GOT3 (cell line): ENCODE measurements around the gene FARS2.

Experiments
- DNase-seq: peaks from one replicate; lab custom pipeline; 2025; ENCODE audit warnings: mixed read lengths; lab: John Stamatoyannopoulos, UW

The FARS2 gene

DNA sequence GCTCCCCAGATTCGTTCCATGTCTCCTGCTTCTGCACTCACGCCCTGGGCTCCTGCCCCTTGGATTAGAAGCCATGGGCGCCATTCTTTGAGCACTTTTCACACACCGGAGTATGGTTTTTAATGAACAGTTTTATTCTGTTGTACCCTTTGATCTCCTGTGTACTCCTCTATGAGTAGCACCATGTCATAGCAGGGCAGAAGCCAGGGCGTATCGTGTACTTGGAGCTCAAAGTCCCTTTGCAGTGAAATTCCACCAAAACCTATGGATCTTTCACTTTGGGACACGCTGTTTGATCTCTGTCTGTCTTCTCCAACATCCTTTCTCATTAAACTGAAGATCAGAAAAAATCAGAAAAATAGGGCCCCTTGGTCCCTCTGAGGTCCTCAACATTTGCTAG is 470.1 kb downstream of the FARS2 start:
- no peak for DNase-seq

DNA sequence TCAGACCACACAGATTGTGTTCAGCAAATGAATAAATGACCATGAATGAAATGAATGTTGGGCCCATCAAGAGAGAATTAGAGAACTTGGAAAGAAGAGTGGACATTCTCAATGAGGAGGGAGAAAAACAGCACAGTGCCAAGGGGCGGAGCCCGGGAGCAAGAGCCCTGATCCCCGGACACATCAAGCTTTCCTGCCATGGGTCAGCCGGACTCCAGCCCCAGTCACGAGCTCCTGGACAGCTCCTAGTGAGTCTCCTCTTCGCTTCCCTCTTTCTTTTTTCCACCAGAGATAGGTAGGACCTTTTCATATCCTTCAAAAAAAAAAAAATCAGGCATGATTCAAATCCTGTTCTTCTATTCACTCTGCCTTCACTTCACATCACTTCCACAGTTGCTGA is 471.2 kb downstream of the FARS2 start:
- DNase-seq = no peak

DNA sequence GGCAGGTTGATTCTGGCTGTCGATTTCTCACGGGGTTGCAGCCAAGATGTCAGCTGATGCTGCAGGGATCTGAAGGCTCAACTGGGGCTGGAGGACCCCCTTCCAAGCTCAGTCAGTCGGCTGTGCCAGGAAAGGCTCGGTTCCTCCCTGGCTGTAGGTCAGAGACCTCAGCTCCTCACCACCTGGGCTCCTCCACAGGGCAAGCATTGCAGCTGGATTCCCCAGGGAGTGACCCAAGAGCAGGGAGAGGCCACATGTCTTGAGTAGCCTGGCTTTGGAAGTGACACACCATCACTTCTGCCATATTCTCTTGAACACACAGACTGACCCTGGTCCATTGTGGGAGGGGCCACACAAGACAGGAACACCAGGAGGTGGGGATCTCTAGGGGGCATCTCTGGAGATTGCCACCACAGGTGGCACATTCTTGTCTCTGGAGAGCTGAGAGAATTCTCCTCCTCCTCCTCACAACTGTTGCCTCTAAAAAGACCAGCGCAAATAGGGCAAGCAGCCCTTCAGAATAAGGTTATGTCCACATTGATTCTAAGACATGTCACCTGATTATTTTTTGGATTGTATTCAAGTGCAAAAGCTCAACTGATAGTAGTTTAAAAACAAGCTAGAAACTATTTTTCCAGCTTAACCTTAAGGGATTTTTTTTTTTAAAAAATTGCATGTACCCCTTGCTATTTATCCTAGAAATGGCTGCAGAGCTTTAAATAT is 474.9 kb downstream of the FARS2 start:
- DNase-seq = no peak

DNA sequence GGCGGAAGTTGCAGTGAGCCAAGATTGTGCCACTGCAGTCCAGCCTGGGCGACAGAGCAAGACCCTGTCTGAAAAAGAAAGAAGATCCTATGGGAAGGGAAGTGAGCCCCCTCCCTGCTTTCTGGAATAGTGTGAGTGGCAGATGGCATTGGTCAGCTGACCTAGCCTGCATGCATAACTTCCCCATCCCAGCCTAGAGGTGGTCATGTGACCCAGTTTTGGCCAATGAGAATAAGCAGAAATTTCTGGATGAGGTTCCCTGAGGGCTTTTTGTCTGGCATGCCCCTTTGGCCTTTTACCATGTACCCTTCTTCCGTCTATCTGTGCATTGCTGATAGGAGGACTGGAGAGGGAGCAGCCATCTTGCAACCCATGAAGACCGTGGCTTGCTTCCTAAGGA is 476.1 kb downstream of the FARS2 start:
- DNase-seq = no peak

DNA sequence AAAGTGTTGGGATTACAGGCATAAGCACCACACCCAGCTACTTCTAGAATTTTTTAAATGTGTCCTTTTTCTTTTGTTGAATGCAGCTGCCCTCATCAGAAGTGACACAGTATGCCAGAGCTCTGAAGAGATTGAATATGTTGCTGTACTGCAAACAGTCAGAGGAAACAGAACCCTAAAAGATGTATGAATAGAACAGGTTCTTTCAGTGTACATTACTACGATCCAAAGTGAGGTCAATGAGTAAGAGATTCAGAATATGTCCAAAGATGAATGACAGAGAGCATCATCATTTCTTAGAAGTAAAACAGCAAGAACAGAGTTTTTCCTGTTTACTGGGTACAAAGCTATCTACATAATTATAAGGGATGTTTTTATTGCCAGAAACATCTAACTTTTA is 476.9 kb downstream of the FARS2 start:
- no peak for DNase-seq

DNA sequence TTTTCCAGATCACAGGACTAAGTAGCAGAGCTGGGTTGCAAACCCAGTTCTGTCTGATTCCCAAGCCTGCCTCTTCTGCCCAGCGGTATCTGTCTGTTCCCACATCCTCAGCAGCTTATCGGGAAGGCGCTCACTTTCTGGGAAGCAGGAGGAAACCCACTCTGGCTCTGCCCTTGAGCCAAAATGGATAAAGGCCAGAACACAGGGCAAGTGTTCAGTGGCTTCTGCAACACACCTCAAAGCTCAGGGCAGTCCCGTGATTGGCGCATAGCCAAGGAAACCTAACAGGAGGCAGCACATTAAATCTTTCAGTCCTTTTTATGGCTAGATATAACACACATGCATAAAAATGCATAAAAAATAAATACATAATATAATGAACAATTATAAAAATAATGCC is 483.2 kb downstream of the FARS2 start:
- no peak for DNase-seq

DNA sequence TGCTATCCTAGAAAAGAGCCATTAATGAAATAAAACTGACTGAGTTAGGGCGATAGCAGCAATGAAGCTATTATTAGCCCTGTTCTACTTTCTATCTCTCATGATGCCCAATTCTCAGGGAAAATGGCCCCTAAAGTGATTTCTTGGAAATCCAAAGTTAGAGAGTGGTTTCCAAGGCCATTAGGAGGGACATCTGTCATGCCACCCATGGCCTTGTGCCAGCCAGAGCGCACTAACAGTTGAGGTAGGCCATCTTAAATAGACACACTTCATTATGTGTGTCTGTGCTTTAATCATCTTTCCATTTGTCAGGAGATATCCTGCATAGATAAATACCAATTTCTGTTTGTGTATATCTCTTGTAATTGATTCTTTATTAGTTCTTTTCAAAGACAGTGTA is 483.8 kb downstream of the FARS2 start:
- DNase-seq = no peak

DNA sequence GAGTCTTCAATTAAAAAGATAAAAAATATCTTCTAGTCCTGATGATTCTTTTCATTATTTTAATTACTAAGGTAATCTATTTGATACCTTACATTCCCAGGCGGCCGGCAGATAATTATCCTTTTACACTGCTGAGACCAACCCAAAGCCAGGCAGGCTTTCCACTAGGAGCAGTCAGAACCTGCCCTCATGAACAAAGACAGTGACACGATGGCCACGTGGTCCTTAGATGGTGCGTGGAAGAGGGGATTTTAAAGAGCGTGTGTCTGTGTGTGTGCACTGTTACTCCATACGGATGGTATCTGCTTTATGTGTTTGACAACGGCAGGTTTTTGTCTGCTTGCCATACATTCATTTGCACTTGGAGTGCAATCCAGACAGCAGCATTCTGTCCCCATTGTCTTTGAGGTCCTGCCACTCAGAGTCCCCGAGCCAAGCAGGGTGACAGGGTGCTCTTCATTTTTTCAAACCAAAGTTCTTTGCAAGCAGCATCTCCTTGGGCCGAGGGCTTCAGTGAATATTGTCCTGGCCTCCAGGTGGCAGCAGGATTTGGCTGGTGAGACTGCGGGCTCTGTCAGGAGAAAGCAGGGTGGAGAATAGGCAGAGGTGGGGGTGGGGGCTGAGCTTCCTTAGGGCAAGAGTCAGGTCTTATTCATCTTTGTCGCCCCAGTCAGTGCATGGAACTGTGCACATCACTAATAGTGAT is 484.9 kb downstream of the FARS2 start:
- DNase-seq = no peak

DNA sequence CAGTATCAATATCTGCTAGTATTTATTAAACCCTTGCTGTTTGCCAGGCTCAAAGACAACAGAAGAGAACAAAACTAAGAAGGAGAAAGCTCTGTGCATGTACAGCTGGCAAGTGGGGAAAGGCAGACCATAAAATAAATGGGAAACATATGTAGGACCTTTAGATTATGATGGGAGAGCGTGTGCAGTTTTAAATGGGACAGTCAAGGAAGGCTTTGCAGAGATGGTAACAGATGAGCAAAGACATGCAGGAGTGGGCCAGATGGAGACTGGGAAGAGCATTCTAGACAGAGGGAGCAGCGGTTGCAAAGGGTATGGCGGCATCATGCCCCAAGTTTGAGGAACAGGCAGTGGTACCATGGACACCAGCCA is 485.4 kb downstream of the FARS2 start:
- DNase-seq = no peak

DNA sequence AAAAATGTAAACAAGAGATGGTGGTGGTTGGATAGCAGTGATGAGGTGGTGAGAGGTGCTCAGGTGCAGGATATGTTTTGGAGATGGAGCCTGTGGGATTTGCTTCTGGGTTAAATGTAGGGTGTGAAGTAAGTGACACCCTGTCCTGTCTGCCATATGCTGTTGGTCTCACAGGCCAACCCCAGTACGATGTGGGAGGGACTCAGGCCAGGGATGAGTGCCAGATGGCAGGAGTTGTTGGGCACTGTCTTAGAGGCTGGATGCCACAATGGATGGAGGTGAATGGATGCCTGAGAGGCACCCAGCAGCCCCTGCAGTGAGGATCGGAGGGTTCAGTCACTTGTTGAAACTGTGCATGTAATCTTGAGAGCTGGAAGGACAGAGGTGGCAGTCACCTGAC is 486.1 kb downstream of the FARS2 start:
- DNase-seq = no peak

DNA sequence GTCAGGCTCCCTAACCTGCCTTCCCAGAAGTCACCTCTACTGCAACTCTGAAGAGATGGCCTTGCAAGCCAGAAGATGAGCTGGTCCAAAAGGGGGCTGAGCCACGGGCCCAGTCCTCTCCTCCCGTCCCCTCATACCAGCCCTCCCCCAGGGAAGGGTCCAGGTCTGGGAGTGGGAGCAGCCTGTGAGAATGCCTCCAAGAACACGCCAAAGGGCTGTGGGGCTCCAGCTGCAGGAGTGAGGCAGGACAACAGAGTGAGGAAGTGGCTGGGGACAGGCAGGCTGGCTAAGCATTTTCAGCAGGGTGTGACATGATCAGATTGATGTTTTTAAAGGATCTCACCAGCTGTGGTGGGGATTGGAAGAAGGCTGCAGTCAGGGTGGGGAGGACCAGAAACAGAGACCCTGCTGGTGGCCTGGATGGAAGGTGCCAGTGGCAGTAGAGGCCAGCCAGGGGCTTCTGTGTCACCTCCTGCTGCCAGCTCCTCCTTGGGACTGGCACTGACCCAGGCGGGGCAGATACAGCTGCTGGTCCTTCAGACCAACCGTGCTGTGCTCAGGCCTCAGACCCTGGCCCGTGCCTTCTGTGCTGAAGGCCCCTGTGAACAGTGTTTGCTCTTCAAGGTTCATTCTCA is 487.8 kb downstream of the FARS2 start:
- no peak for DNase-seq

DNA sequence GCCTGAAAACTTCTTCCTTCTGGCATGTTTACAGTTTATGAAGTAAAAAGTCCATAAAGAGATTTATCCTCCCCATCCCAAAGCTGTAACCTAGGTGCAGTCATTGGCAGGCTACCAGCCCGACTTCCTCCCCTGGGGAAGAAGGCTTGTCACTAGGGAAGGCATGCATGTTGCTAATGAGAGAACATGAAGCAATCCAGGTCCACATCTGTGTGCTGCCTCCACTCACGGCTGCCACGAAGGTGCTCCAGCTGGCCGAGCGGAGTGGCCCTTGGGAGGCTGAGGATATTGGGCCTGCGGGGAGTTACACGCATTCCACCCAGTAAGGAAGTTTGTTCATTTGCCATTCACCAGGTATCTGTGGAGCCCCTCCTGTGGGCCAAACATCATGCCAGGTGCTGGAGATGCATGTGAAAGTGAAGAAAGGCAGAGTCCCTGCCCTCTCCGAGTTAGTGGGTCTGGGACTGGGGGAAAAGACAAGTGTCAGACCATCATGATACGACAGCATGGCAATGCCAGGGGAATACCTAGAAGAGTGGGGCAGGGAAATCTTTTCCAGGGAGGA is 488.4 kb downstream of the FARS2 start:
- no peak for DNase-seq

DNA sequence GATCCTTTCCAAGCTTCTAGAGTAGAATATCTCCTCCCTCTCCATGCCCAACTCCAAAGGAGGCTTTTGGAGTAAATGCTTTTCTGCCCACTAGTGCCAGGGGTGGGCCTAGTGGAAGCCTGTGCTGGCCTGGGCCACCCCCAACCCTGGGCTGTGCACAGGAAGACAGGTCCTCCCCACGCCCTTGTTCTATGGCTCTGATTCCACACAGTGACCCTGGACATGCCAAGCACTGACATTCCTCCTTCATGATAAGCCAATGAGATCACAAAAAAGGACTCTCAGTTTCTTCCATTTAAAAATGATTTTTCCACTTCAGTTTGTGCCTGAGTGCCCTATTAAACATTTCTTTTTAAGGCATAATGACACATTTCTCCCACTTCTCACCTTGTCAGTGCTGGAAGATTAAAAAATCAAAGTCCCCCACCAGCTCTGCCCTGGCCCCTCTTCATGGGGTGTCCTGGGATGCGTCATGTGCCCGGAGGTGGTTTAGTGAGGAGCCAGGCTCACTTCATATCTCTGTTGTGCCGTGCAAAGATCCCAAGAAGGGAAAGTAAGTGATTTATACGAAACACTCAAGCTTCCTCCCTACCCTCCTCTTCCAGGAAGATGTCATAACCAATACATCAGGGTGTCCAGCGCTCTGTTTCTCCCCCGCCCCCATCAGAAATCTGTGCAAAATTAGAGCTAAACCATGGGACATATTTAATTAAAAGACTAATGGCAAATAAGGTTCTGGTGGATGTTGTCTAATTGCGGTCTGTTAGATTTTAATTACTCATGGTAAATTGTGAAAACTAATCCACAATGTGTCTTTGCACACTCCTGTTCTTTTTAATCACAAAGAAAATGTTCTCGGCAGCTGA is 490.4 kb downstream of the FARS2 start:
- no peak for DNase-seq

DNA sequence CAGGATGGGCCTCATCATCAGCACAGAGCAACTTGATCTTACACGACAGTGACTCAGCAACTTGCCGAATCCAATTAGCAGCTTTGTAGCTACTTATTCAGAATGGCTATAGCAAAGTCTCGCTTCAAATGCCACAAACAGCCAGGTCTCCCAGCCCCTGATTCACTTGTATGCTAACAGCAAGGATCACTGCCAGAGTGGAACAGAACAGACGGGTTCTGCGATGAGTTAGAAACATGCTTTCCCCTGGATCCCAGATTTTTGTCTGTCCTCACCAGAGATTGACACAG is 491.0 kb downstream of the FARS2 start:
- DNase-seq = no peak

DNA sequence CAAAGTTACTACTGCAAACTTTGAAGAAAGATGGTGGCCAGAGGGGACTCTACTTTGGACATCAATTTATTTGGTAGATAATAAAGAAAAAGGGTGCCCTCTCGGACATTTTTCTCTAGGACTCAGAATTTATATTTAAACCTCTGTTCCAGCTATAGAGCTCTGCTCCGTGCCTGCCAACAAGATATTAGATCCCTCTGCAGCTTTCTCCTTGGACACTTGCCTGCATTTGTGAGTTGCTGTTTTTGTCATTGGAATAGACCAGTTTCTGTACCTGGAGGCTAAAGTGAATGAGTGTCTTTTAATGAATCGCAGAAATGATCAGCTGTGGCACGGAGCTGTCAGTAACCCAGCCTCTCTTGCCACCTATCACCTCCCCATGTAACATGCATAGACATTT is 491.9 kb downstream of the FARS2 start:
- no peak for DNase-seq

DNA sequence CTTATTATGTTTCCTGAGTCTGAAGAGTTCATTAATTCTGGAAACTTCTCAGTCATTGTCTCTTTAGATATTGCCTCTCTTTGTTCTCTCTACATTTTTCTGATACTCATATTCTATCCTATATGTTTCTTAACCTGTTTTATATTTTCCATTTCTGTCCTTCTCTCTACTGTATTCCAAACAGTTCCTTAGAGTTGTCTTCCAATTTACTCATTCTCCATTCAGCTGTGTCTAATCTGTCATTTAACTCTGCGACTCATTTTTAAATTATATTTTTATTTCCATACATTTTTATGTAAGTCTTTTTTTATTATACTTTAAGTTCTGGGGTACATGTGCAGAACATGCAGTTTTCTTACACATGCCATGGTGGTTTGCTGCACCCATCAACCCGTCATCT is 493.6 kb downstream of the FARS2 start:
- DNase-seq = no peak

DNA sequence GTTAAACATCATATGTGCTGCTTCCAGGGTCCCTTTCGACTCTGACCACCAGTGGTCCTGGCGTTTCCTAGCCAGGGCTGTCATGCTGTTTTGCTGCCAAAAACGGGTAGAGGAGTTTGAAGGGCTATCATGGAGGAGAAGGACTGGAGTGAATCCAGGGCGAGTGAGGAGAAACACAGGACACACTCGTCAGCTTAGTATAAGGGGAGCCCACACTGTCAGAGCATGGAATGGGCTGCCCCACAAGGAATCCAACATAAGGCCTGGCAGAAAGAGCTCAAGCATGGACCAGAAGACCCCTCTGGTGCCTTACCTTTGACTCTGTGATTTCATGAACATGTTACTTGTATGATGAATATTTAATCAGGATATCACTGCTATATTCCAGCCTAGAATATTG is 498.3 kb downstream of the FARS2 start:
- no peak for DNase-seq

DNA sequence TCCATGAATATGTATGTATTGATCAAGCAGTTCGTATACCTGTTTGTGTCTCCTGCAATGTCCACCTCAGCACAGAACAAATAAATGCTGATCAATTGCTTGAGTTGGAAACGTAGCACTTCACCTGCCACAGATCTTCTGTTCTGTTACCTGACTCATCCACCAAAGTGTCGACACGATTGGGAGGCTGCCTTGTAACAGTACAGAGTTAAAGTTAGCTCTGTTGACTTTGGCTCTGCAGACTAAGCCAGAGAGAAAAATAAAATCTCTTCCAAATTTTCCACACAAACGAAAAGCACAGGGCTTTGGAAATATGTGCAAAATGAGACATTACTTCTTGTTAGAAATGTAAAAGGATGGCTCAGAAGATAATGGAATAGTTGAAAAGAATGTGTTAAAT is 500.1 kb downstream of the FARS2 start:
- no peak for DNase-seq

DNA sequence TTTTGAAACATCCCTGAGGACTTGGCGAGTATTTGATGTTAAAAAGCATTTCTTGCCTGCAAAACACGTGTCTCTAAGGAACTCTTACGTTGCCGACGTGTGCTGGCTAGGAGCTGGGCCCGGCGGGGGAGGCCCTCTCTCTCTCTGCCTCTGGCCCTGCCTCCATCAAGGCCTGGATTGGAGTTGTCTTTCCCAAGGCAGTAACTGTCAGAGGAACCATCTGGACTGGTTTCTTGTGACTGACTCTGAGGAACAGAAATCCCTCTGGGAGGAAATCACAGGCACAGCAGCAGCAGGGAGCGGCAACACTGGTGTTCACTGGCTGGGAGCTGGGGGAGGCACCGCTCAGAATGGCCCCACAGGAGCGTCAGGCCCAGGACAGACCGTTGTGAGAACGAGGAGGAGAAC is 501.3 kb downstream of the FARS2 start:
- DNase-seq = no peak

DNA sequence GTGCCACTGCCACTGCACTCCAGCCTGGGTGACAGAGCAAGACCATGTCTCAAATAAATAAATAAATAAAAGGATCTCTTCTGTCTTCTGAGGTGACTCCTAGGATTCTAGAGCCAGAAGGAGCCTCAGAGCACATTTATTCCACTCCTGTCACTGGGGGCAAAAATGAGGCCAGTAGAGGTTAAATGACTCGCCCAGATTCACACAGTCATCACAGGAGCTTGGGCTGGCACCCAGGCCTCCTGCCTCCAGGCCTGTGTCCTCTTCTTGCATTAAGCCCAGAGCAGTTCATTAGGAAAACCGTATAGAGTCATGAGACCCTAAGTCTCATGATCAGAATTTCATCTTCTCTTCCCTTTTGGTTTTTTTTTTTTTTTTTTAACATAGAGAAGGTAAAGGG is 502.1 kb downstream of the FARS2 start:
- no peak for DNase-seq

DNA sequence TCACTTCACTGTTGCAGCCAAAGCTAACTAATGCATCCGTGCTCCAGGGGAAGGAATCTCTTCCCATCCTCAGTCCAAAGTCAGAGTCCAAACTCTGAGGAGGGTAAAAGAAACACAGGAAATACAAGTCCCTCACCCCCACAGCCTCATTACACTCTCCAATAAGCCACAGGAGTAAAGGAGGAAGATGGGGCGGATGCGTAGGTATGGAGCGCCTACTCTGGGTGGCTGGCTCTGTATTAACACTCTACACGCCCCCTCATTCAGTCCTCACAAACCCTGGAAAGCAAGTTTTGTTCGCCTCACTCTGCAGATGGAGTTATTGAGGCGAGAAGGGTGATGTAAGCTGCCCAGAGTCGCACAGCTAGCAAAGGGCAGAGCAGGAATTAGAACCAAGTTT is 502.6 kb downstream of the FARS2 start:
- no peak for DNase-seq

DNA sequence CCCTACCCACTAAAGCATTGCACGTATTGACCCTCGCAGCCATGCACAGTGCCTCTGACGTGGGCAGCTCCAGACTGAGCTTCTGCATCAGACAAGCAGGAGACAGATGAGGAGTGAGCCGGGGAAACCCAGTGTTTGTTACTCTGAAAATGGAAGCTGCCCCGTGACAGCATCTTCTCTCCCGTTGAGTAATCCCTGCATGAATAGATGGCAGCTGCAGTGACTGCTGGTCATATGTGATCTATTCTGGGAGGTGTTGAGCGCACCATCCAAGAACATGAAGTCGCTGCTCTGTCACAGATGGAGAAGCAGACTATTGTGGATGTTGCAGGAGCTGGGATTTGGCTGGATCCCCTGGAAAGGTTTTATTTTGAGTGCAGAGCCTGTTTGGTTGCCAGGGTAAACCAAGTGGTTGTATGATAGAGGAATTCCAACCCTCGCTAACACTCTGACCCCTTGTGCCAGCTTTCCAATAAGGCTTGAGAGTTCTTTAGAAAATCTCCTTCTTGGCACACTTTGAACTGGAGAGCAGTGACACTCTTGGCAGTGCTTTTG is 503.2 kb downstream of the FARS2 start:
- DNase-seq = no peak
